ENCODE measurements around the gene DDX6. TPM values are rescaled to one million over a fixed set of nuclear protein-coding genes. Genes with fewer than 3 reads are reported as not detected.
"Not testable (repeated sequence)": the region's sequence is repeated elsewhere in the genome, so short reads cannot be mapped to it uniquely, and the experiment has no call there.

DDX6 gene
- total and polyA plus RNA-seq, 2 donors (not counting 1 experiment from before 2014, with no cell fraction given): 36.7 to 255 TPM

GRCh38 chr11:118717733-118718132 lies 73.2 kb downstream of the DDX6 start:
- H3K4me3 Mint-ChIP-seq; POLR2A ChIA-PET; H3K27ac ChIP-seq (ENCODE audit: low read length in 2 of 2); H3K36me3 ChIP-seq (replicated peaks in 1 of 2; ENCODE audit: control extremely low read depth in 1 of 2, control insufficient read depth in 1 of 2, extremely low read depth in 1 of 2, insufficient read depth in 2 of 2, low read length in 1 of 2); H3K9me3 ChIP-seq (ENCODE audit: control extremely low read depth in 1 of 3, control insufficient read depth in 2 of 3, insufficient read depth in 1 of 3, low read length in 2 of 3); H4K20me1 ChIP-seq (ENCODE audit: control insufficient read depth, insufficient read depth, low read length, poor library complexity, severe bottlenecking); ATAC-seq (ENCODE audit: low read depth); H3K4me3 ChIP-seq (ENCODE audit: control extremely low read depth in 1 of 5, extremely low read depth in 1 of 5, insufficient read depth in 1 of 5, low read depth in 2 of 5, low read length in 4 of 5); H3K27ac Mint-ChIP-seq; H2AFZ ChIP-seq (ENCODE audit: insufficient read depth, low read depth, low read length, poor library complexity, severe bottlenecking); DNase-seq; H3K9me3 Mint-ChIP-seq (ENCODE audit: insufficient read depth); CTCF ChIA-PET; H3K79me2 ChIP-seq (ENCODE audit: control insufficient read depth, insufficient read depth, low read length); H3K27me3 Mint-ChIP-seq; H3K27me3 ChIP-seq (replicated peaks in 1 of 4; ENCODE audit: control extremely low read depth in 1 of 4, control insufficient read depth in 3 of 4, insufficient read depth in 4 of 4, low read length in 3 of 4); H3K9ac ChIP-seq (ENCODE audit: low read length); H3K4me1 ChIP-seq (ENCODE audit: control insufficient read depth in 2 of 2, insufficient read depth in 2 of 2, low read length in 2 of 2); H3K4me2 ChIP-seq (replicated peaks; ENCODE audit: low read depth, low read length, poor library complexity, severe bottlenecking); intact Hi-C loops (cut with micrococcal nuclease): not testable (repeated sequence)
- peaks cover 11% of the 10 kb centered on the region for H3K4me1 Mint-ChIP-seq
- 79% methylated on average over 3 of the region's 4 CpGs for WGBS (ENCODE audit: insufficient coverage)

- POLR2A ChIA-PET; H3K4me1 ChIP-seq (ENCODE audit: control insufficient read depth in 2 of 2, insufficient read depth in 2 of 2, low read length in 2 of 2); H3K9ac ChIP-seq (ENCODE audit: low read length); CTCF ChIA-PET; H3K27me3 ChIP-seq (replicated peaks in 1 of 4; ENCODE audit: control extremely low read depth in 1 of 4, control insufficient read depth in 3 of 4, insufficient read depth in 4 of 4, low read length in 3 of 4); H3K27ac ChIP-seq (ENCODE audit: low read length in 2 of 2); H3K4me2 ChIP-seq (replicated peaks; ENCODE audit: low read depth, low read length, poor library complexity, severe bottlenecking); H3K9me3 ChIP-seq (ENCODE audit: control extremely low read depth in 1 of 3, control insufficient read depth in 2 of 3, insufficient read depth in 1 of 3, low read length in 2 of 3); H3K4me3 ChIP-seq (ENCODE audit: control extremely low read depth in 1 of 5, extremely low read depth in 1 of 5, insufficient read depth in 1 of 5, low read depth in 2 of 5, low read length in 4 of 5); H3K9me3 Mint-ChIP-seq (ENCODE audit: insufficient read depth); H3K27ac Mint-ChIP-seq; H3K27me3 Mint-ChIP-seq; H4K20me1 ChIP-seq (ENCODE audit: control insufficient read depth, insufficient read depth, low read length, poor library complexity, severe bottlenecking); H3K79me2 ChIP-seq (ENCODE audit: control insufficient read depth, insufficient read depth, low read length); intact Hi-C loops (cut with micrococcal nuclease); DNase-seq; H3K36me3 ChIP-seq (replicated peaks in 1 of 2; ENCODE audit: control extremely low read depth in 1 of 2, control insufficient read depth in 1 of 2, extremely low read depth in 1 of 2, insufficient read depth in 2 of 2, low read length in 1 of 2); ATAC-seq (ENCODE audit: low read depth); H2AFZ ChIP-seq (ENCODE audit: insufficient read depth, low read depth, low read length, poor library complexity, severe bottlenecking); H3K4me3 Mint-ChIP-seq: not testable (repeated sequence)
- peaks cover 11% of the 10 kb centered on the region for H3K4me1 Mint-ChIP-seq
- no CpG with 5 or more reads among the region's 6 CpGs for WGBS (ENCODE audit: insufficient coverage)
These were observed 73.7 kb downstream of the DDX6 start for GRCh38 chr11:118717221-118717620.

All from B cell (primary cell).